Measurements from ENCODE around the gene ST6GALNAC4. TPM values are rescaled to one million over a fixed set of nuclear protein-coding genes. Genes with fewer than 3 reads are reported as not detected.

ST6GALNAC4 gene
- total RNA-seq, 1 experiment from 2014 or later, result 15.4 TPM

GRCh38 chr9:127873886-127874285, 43.0 kb downstream of the ST6GALNAC4 start:
- no peak overlapping the region for H2AFZ ChIP-seq (ENCODE audit: low read length)
- H4K20me1 ChIP-seq (ENCODE audit: control insufficient read depth, insufficient read depth, insufficient read length), result no peaks in the 10 kb centered on the region
- no peak overlapping the region for H3K23ac ChIP-seq (ENCODE audit: insufficient read length, low read depth, low read length)
- no peak overlapping the region for H4K8ac ChIP-seq (replicated peaks; ENCODE audit: insufficient read length, low read depth, low read length)
- no peak overlapping the region for H2BK5ac ChIP-seq (ENCODE audit: insufficient read length, low read length)
- H3K56ac ChIP-seq (ENCODE audit: insufficient read length, low read depth, low read length), result no peak overlapping the region
- no peak overlapping the region for H3K18ac ChIP-seq (ENCODE audit: insufficient read length, low read depth, low read length)
- H3K9me3 ChIP-seq (ENCODE audit: control insufficient read depth, low read depth, low read length), result no peaks in the 10 kb centered on the region
- no peak overlapping the region for H3K4me3 Mint-ChIP-seq
- H3T11ph ChIP-seq (ENCODE audit: low read length), result no peak overlapping the region
- no peak overlapping the region for H4K91ac ChIP-seq (ENCODE audit: insufficient read length, low read depth, low read length)
- peaks cover 12% of the 10 kb centered on the region for H3K23me2 ChIP-seq (ENCODE audit: insufficient read length, low read depth, low read length, poor library complexity, severe bottlenecking)
- WGBS (ENCODE audit: extremely low coverage, insufficient read length, low lambda C conversion rate), result no CpG with 5 or more reads among the region's 10 CpGs
- no peak overlapping the region for H3K27ac ChIP-seq (ENCODE audit: insufficient read length, low read depth, low read length)
- no peaks in the 10 kb centered on the region for H3K4me1 ChIP-seq (ENCODE audit: insufficient read depth, low read length)
- no peak for DNase-seq
- no peaks in the 10 kb centered on the region for H3K27me3 ChIP-seq (ENCODE audit: insufficient read depth, low read length)
- no peak overlapping the region for H3K9ac ChIP-seq (ENCODE audit: extremely low read depth, insufficient read length, low read length)
- no peak overlapping the region for H3K4ac ChIP-seq (ENCODE audit: low read depth, low read length)
- no peak overlapping the region for H3K14ac ChIP-seq (ENCODE audit: insufficient read depth, low read length)
- H3K27me3 Mint-ChIP-seq (ENCODE audit: low read depth), result no peaks in the 10 kb centered on the region
- no peak overlapping the region for H3K4me2 ChIP-seq (ENCODE audit: insufficient read depth, insufficient read length, low read length)
- H4K5ac ChIP-seq (ENCODE audit: insufficient read length, low read depth, low read length), result no peak overlapping the region
- H3K36me3 Mint-ChIP-seq (ENCODE audit: insufficient read depth in 1 of 3, low read depth in 3 of 3), result peaks cover 0 to 6% (median 0%) of the 10 kb centered on the region in 3 experiments; a peak in 3 of 7 replicates
- H2BK12ac ChIP-seq (ENCODE audit: insufficient read length, low read depth, low read length), result no peak overlapping the region
- no peak overlapping the region for H2BK120ac ChIP-seq (ENCODE audit: low read depth, low read length, poor library complexity, severe bottlenecking)
- no peak for TF ChIP-seq CTCF (conservative IDR thresholded peaks at IDR 0.05)
- H3K79me2 ChIP-seq (ENCODE audit: insufficient read depth, low read length), result no peaks in the 10 kb centered on the region
- no peak overlapping the region for H2BK20ac ChIP-seq (ENCODE audit: low read depth, low read length, poor library complexity, severe bottlenecking)
- H3K4me1 Mint-ChIP-seq, result peaks cover 2 to 16% of the 10 kb centered on the region in 2 experiments; a peak in 3 of 4 replicates
- H2AK5ac ChIP-seq (ENCODE audit: insufficient read length, low read length), result no peak overlapping the region
- H2BK15ac ChIP-seq (ENCODE audit: low read depth, low read length), result no peak overlapping the region
- no peaks in the 10 kb centered on the region for H3K9me3 Mint-ChIP-seq
- H3K27ac Mint-ChIP-seq, result no peak overlapping the region; a peak in 1 of 7 replicates
- no peaks in the 10 kb centered on the region for H3K79me1 ChIP-seq (ENCODE audit: insufficient read depth, low read depth, low read length, poor library complexity, severe bottlenecking)

Data from H9 (cell line).